Astrocyte (in vitro differentiated cells and primary cell): ENCODE measurements around the gene SHANK1.
"Not testable (repeated sequence)": the region's sequence is repeated elsewhere in the genome, so short reads cannot be mapped to it uniquely, and the experiment has no call there.

Experiments
- CTCF ChIP-seq: IDR thresholded peaks from 2 replicates; pipeline ENCODE4 v1.5.1; 2011; ENCODE audit warnings: low read depth, mild to moderate bottlenecking, inconsistent platforms, low read length, moderate library complexity; ENCODE audit not compliant: insufficient read depth
- EZH2 ChIP-seq: IDR thresholded peaks from 2 replicates; pipeline ENCODE4 v1.6.1; 2012; ENCODE audit warnings: mild to moderate bottlenecking, low read length, inconsistent platforms; ENCODE audit not compliant: insufficient read depth

GRCh38 chr19:50761501-50761900 lies 41.9 kb upstream of the SHANK1 start:
- TF ChIP-seq CTCF, EZH2: not testable (repeated sequence)
